NCI-H526 (cell line): ENCODE results near the gene GPR141.

Experiments used
- DNase-seq, 2 experiments: peaks; one replicate each; lab custom pipeline; 2025; lab: John Stamatoyannopoulos, UW

The GPR141 gene, protein sequence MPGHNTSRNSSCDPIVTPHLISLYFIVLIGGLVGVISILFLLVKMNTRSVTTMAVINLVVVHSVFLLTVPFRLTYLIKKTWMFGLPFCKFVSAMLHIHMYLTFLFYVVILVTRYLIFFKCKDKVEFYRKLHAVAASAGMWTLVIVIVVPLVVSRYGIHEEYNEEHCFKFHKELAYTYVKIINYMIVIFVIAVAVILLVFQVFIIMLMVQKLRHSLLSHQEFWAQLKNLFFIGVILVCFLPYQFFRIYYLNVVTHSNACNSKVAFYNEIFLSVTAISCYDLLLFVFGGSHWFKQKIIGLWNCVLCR

GRCh38 chr7:37683246-37684120 is at the start of gene GPR141:
TSS of gene GPR141 (plus strand) at chr7:37683766. CDS start at chr7:37740394, 56,628 bp downstream.
- DNase-seq, result peak; percentile 11 to 48

DNA sequence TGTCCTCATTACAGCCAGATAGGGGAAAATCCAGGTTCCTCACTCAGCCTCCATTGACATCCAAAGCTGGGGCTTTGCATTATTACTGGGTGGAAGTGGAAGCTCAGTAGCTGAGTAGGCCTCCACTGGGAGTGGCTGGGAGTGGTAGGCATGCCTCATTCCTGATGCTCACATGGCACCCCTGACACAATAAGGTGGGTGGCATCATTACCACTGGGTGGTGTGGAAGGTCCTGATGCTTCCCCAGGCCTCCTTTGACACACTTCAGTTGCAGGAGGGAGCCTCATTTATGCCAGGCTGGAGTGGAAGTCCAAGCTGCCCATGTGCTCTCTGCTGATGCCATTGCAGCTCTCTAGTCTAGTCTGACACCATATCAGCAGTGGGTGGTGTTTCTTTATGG is 48.2 kb upstream of the GPR141 start:
- no peak for DNase-seq

DNA sequence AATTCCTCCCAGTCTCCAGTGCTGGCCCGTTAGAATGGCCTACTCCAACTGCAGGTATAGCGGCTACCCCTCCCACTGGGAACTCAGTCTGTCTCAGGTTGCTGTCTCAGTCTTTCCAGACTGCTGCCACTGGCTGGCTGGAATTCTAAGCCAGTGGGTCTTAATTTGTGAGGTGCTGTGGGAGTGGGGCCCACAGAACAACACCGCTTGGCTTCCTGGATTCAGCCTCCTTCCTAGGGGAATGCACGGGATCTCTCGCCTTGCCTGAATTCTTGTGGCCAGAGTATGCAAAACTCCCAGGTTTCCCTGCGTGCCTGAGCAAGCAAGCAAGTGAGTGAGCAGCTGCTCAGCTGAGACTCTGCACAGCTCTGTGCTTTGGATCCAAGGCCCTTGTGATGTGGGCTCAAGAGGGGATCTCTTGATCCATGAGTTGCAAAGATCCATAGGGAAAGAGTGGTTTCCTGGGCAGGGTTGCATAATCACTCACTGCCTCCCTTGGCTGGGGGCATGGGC is 41.5 kb upstream of the GPR141 start:
- peak; percentile 83 to 89 for DNase-seq

GRCh38 chr7:37643876-37644275 is 39.7 kb upstream of the GPR141 start:
- peak; percentile 52 to 74 for DNase-seq

DNA sequence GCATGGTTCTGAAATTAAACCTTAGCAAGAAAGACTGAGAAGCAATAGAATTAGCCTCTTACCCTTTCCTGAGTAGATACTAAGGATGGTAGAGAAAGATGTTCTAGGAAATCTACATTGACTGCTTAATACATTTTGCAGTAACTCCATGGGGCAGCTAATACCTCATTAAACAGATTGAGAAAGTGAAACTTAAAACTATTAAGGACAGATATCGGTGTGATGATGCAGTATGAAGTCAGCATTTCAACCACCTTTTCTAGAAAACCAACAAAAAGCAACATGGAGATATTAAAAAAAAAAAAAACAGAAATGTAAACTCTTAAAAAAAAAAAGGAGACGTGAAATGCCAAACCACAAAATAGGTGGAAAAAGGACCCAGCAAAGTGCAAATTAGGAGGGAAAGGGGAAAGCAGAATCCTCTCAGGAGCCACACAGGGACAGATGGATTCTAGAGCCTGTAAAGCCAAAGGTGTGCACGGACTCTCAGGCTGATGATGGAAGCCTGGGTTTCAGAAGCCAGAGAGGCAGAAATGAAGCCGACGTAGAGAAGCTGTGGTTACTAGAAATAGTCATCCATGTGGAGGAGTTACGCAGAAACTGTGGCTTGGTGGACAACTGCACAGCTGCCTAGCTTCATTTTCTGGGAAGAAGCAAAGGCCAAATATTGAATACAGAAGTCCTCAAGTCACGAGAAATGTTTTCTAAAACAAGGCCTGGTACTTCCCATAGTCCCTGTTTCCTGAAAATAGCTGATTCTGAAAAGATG is 38.1 kb upstream of the GPR141 start:
- DNase-seq, result no peak

GRCh38 chr7:37656913-37657530 is 26.5 kb upstream of the GPR141 start:
- DNase-seq, result no peak

- peak in 1 of 2 experiments; percentile 17 for DNase-seq
Observed at GRCh38 chr7:37657816-37658215, 25.8 kb upstream of the GPR141 start.

DNA sequence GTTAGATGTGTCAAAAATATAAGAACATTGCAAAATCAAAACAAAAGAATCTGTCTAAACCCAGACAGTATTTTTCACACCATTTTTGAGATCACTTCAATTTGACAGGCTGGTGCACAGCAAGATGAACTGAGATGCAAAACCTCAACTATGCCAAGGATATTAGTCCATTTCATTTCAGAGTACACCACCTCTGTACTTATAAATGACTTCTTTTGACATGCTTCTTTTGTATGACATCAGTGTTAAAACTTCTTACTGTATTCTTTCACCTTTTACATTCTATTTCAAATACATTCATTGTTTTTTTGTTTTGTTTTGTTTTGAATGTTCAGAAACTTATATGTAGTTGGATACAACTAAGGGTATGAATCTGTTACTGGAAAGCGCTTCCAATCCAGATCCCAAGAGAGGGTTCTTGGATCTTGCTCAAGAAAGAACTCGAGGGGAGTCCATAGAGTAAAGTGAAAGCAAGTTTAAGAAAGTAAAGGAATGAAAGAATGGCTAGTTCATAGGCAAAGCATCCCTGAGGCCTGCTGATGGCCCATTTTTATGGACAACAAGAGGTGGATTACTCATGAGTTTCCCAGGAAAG is 23.5 kb upstream of the GPR141 start:
- no peak for DNase-seq

- no peak for DNase-seq
Observed at GRCh38 chr7:37660614-37661013, 23.0 kb upstream of the GPR141 start.

- DNase-seq, result no peak
Observed at GRCh38 chr7:37663693-37664092, 19.9 kb upstream of the GPR141 start.

- DNase-seq, result no peak
Observed at GRCh38 chr7:37665352-37666022, 18.1 kb upstream of the GPR141 start.

GRCh38 chr7:37666026-37666799 is 17.4 kb upstream of the GPR141 start:
- no peak for DNase-seq

- DNase-seq, result no peak
Observed at GRCh38 chr7:37669818-37670217, 13.7 kb upstream of the GPR141 start.

DNA sequence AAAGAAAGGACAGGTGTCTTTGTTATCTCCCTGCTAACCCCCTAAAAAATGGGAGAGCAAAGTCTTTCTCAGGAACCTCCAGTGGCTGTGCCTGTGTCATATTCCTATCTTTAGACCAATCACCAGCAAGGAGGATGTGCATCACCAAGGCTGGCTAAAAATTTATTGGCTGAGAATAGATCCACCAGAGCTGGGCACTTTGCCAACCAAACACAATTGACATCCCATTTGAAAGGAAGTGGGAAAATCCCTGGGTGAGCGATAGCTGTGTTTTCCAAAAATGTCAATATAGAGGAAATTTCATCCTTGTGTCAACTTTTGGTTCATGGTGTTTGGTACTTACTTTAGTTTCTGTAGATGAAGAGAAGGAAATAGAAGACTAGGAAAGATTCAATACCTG is 13.1 kb upstream of the GPR141 start:
- DNase-seq, result no peak

DNA sequence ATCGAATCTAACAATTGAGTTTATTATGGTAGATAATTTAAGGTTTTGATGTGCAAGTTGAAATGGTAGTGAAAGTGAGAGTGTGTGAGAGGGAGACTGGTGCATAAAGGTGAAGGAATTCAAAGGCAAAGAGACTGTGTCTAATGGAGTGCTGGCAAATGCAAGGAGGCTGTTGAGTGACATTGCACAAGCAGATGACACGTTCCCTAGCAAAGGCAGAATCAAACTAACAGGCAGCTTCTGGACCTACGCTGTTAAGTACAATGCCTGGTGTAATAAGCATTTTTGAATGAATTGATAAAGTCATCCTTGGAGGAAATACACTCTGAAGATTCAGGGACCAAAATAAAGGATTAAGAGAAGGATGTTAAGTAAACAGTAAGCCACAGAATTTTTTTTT is 11.7 kb upstream of the GPR141 start:
- no peak for DNase-seq

GRCh38 chr7:37672926-37673325 is 10.6 kb upstream of the GPR141 start:
- DNase-seq, result no peak

GRCh38 chr7:37673523-37673922 is 10.0 kb upstream of the GPR141 start:
- DNase-seq, result no peak

DNA sequence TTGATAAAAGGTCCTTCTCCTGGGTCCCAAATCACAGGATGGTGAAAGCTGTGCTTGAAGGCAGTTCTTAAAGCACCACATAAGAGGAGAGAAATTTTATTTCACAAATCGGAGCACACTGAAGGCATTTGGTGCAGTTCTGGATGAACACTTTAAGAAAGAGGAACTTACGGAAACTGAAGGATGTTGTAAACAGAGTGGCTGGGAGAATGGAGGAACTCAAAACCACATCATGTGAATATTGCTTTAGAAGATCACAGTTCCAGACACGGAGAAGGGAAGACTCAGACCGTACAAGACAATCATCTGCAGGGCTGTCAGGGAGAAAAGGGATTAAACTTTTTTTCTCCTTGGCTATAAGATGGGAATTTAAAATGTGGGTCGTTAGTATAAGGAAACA is 9.0 kb upstream of the GPR141 start:
- DNase-seq, result no peak

DNA sequence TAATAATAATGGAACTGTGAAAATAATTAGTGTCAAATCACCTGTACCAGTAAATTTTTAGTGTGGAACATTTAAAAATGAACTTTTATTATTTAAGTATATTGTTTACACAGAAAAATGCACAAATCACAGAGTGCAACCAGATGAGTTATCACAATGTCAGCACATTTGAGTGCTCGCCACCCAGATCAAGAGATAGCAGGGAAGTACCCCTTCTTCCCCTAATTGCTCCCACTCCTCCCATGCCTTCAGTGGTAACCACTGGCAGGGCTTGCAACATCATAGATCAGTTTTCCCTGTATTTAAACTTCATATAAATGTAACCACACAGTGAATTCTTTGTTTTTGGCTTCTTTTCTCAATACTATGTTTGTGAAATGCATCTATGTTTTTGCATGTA is 7.8 kb upstream of the GPR141 start:
- DNase-seq, result no peak

DNA sequence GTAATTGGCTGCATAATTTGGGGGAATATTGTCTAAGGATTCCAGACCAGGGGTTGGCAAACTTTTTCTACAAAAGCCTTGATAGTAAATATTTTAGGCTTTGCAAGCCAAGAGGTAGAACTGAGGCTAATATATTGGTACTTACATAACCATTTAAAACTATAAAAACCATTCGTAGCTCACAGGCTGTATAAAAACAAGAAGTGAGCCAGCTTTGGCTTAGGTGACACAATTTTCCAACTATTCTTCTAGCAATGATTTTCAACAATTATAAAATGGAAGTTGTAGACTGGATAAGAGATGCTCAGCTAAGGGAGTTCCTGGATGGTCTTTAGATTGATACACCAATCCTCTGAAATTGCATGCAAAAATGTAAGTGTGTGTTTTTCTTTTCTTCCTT is 1.4 kb downstream of the GPR141 start:
- no peak for DNase-seq
